Gastrocnemius medialis (tissue), 4 donors: Measurements from ENCODE around the gene ALG12.

Experiments used
- CTCF ChIP-seq, 5 experiments: fragments of 450-650 bp in 3 of 5; fragments of 200-600 bp in 2 of 5; sonication (generic) in 2 of 5; IDR thresholded peaks in 4 of 5; conservative IDR thresholded peaks in 1 of 5; 1 replicate in 4 of 5; 2 replicates in 1 of 5; pipeline ENCODE4 v1.5.1; 2016 to 2019; ENCODE audit warnings: antibody characterized with exemption in 5 of 5, mild to moderate bottlenecking in 3 of 5, moderate library complexity in 3 of 5
- POLR2A ChIP-seq, 2 donors: fragments of 450-650 bp; IDR thresholded peaks; one replicate each; pipeline ENCODE4 v1.6.1; 2017; ENCODE audit warnings: antibody characterized with exemption in 2 of 2, mild to moderate bottlenecking in 2 of 2, moderate library complexity in 2 of 2

GRCh38 chr22:49877642-49878041, 40.6 kb downstream of the ALG12 start:
- TF ChIP-seq CTCF (IDR thresholded peaks at IDR 0.05 in 4 of 5, conservative IDR thresholded peaks at IDR 0.05 in 1 of 5) = no peak
- TF ChIP-seq POLR2A (IDR thresholded peaks at IDR 0.05) = no peak
